WTC11 (cell line): ENCODE results near the gene SORCS2. TPM values are rescaled to one million over a fixed set of nuclear protein-coding genes. Genes with fewer than 3 reads are reported as not detected.

Source experiments
- ATAC-seq: fragments of 200-7000 bp; cut with Tn5 transposase; 2 replicates; pipeline ENCODE4 v1.10.0; 2021; ENCODE audit warnings: mild to moderate bottlenecking, moderate library complexity
- CTCF ChIA-PET: fragments of 300-600 bp; sonication (Branson Sonifier 250); formaldehyde crosslinking; loops from one replicate; lab custom pipeline; 2021; ENCODE audit warnings: antibody characterized with exemption; lab: Charles Lee
- POLR2A ChIA-PET: fragments of 350-600 bp; sonication (Branson Sonifier 250); formaldehyde crosslinking; loops from one replicate; lab custom pipeline; 2021; ENCODE audit warnings: antibody characterized with exemption; lab: Charles Lee
- DNase-seq: peaks from one replicate; pipeline ENCODE4 v3.0.0; 2021; ENCODE audit warnings: low spot score
- H3K27ac Mint-ChIP-seq: 2 replicates; pipeline ENCODE4 v1.8.0; 2021; ENCODE audit warnings: mixed read lengths
- H3K27me3 Mint-ChIP-seq: 2 replicates; pipeline ENCODE4 v1.8.0; 2021; ENCODE audit warnings: low read depth, mild to moderate bottlenecking, moderate library complexity, mixed read lengths
- H3K36me3 Mint-ChIP-seq: 2 replicates; pipeline ENCODE4 v1.8.0; 2021; ENCODE audit warnings: mixed read lengths
- H3K4me1 Mint-ChIP-seq: 2 replicates; pipeline ENCODE4 v1.8.0; 2022; ENCODE audit warnings: mixed read lengths
- H3K4me3 Mint-ChIP-seq: 2 replicates; pipeline ENCODE4 v1.8.0; 2021; ENCODE audit warnings: mild to moderate bottlenecking, moderate library complexity, mixed read lengths
- H3K9me3 Mint-ChIP-seq: 2 replicates; pipeline ENCODE4 v1.8.0; 2021; ENCODE audit warnings: mixed read lengths
- ATF1 ChIP-seq: sonication (generic); formaldehyde crosslinking; IDR thresholded peaks from 2 replicates; pipeline ENCODE4 v1.8.1; 2023; ENCODE audit warnings: mild to moderate bottlenecking, moderate library complexity, missing genetic modification reagents
- E2F1 ChIP-seq: sonication (generic); formaldehyde crosslinking; IDR thresholded peaks from 2 replicates; pipeline ENCODE4 v1.8.0; 2022; ENCODE audit warnings: mild to moderate bottlenecking, missing genetic modification reagents
- ESRRA ChIP-seq: sonication (generic); formaldehyde crosslinking; IDR thresholded peaks from 2 replicates; pipeline ENCODE4 v1.8.1; 2022; ENCODE audit warnings: mild to moderate bottlenecking, missing genetic modification reagents, borderline replicate concordance
- MAX ChIP-seq: sonication (generic); formaldehyde crosslinking; IDR thresholded peaks from 2 replicates; pipeline ENCODE4 v1.8.0; 2022; ENCODE audit warnings: mild to moderate bottlenecking, missing genetic modification reagents
- NR3C1 ChIP-seq: sonication (generic); formaldehyde crosslinking; conservative IDR thresholded peaks from 2 replicates; pipeline ENCODE4 v1.8.1; 2023; ENCODE audit warnings: low read depth, mild to moderate bottlenecking, missing genetic modification reagents
- PRRX2 ChIP-seq: fragments of 250-450 bp; sonication (Bioruptor Pico); IDR thresholded peaks from 2 replicates; pipeline ENCODE4 v1.8.0; 2021; ENCODE audit warnings: mild to moderate bottlenecking
- SMAD4 ChIP-seq: sonication (generic); formaldehyde crosslinking; IDR thresholded peaks from 2 replicates; pipeline ENCODE4 v1.8.0; 2022; ENCODE audit warnings: mild to moderate bottlenecking, missing genetic modification reagents
- SP1 ChIP-seq: sonication (generic); formaldehyde crosslinking; conservative IDR thresholded peaks from 2 replicates; pipeline ENCODE4 v1.8.1; 2022; ENCODE audit warnings: missing genetic modification reagents
- ZNF121 ChIP-seq: sonication (generic); formaldehyde crosslinking; IDR thresholded peaks from 2 replicates; pipeline ENCODE4 v1.8.0; 2023; ENCODE audit warnings: missing genetic modification reagents
- ZNF138 ChIP-seq: sonication (generic); formaldehyde crosslinking; conservative IDR thresholded peaks from 2 replicates; pipeline ENCODE4 v1.8.1; 2022; ENCODE audit warnings: mild to moderate bottlenecking, moderate library complexity, missing genetic modification reagents
- ZNF423 ChIP-seq: fragments of 250-450 bp; sonication (Bioruptor Pico); IDR thresholded peaks from 2 replicates; pipeline ENCODE4 v2.1.2; 2022; ENCODE audit warnings: mild to moderate bottlenecking, moderate library complexity
- ZSCAN18 ChIP-seq: fragments of 250-450 bp; sonication (Bioruptor Pico); IDR thresholded peaks from 2 replicates; pipeline ENCODE4 v2.1.2; 2022; ENCODE audit warnings: mild to moderate bottlenecking, moderate library complexity
- total RNA-seq: library from RNA; stranded (reverse); gene quantifications from 3 replicates; pipeline ENCODE4 v1.2.3, GENCODE V29; 2021
- TF ChIP-seq, protein P1 (sequence below): sonication (generic); formaldehyde crosslinking; IDR thresholded peaks from 2 replicates; pipeline ENCODE4 v1.8.0; 2023; ENCODE audit warnings: missing genetic modification reagents
- TF ChIP-seq, protein P2 (sequence below): sonication (generic); formaldehyde crosslinking; IDR thresholded peaks from 2 replicates; pipeline ENCODE4 v1.8.0; 2023; ENCODE audit warnings: mild to moderate bottlenecking, missing genetic modification reagents
- TF ChIP-seq, protein P3 (sequence below): fragments of 200-600 bp; IDR thresholded peaks from 2 replicates; pipeline ENCODE4 v1.8.0; 2022; ENCODE audit warnings: antibody characterized with exemption

SORCS2 gene
- total RNA-seq, 1 experiment from 2014 or later: 6.6 TPM

- TF ChIP-seq, protein P1, sequence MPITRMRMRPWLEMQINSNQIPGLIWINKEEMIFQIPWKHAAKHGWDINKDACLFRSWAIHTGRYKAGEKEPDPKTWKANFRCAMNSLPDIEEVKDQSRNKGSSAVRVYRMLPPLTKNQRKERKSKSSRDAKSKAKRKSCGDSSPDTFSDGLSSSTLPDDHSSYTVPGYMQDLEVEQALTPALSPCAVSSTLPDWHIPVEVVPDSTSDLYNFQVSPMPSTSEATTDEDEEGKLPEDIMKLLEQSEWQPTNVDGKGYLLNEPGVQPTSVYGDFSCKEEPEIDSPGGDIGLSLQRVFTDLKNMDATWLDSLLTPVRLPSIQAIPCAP (CRISPR knock-in tag): no peak
- TF ChIP-seq, protein P2, sequence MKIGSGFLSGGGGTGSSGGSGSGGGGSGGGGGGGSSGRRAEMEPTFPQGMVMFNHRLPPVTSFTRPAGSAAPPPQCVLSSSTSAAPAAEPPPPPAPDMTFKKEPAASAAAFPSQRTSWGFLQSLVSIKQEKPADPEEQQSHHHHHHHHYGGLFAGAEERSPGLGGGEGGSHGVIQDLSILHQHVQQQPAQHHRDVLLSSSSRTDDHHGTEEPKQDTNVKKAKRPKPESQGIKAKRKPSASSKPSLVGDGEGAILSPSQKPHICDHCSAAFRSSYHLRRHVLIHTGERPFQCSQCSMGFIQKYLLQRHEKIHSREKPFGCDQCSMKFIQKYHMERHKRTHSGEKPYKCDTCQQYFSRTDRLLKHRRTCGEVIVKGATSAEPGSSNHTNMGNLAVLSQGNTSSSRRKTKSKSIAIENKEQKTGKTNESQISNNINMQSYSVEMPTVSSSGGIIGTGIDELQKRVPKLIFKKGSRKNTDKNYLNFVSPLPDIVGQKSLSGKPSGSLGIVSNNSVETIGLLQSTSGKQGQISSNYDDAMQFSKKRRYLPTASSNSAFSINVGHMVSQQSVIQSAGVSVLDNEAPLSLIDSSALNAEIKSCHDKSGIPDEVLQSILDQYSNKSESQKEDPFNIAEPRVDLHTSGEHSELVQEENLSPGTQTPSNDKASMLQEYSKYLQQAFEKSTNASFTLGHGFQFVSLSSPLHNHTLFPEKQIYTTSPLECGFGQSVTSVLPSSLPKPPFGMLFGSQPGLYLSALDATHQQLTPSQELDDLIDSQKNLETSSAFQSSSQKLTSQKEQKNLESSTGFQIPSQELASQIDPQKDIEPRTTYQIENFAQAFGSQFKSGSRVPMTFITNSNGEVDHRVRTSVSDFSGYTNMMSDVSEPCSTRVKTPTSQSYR (CRISPR knock-in tag): no peak
- TF ChIP-seq SP1 (CRISPR knock-in tag): no peak
- TF ChIP-seq, protein P3, sequence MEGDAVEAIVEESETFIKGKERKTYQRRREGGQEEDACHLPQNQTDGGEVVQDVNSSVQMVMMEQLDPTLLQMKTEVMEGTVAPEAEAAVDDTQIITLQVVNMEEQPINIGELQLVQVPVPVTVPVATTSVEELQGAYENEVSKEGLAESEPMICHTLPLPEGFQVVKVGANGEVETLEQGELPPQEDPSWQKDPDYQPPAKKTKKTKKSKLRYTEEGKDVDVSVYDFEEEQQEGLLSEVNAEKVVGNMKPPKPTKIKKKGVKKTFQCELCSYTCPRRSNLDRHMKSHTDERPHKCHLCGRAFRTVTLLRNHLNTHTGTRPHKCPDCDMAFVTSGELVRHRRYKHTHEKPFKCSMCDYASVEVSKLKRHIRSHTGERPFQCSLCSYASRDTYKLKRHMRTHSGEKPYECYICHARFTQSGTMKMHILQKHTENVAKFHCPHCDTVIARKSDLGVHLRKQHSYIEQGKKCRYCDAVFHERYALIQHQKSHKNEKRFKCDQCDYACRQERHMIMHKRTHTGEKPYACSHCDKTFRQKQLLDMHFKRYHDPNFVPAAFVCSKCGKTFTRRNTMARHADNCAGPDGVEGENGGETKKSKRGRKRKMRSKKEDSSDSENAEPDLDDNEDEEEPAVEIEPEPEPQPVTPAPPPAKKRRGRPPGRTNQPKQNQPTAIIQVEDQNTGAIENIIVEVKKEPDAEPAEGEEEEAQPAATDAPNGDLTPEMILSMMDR: no peak
- no peak for TF ChIP-seq SMAD4 (CRISPR knock-in tag)
- TF ChIP-seq, all 79 proteins: peak for 0
Observed at GRCh38 chr4:7635445-7636239, 443.3 kb downstream of the SORCS2 start (continued).

DNA sequence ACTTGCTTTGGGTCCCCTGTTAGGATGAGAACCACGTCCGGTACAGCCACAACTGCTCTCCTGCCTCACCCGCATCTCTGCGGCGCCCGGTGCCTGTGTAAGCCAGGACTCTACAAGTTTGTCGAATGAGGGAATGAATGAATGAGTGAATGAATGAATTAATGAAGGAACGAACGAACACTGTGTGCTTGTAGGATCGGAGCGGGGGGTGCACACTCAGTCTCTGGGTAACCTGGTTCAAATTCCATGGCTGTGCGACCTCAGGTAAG lies 443.8 kb downstream of the SORCS2 start:
- DNase-seq: no peak
- no peak for ATAC-seq
- TF ChIP-seq ATF1 (CRISPR knock-in tag): no peak
- no peak for TF ChIP-seq ZSCAN18 (CRISPR knock-in tag)
- no peak for TF ChIP-seq MAX (CRISPR knock-in tag)
- no peak for TF ChIP-seq ZNF121 (CRISPR knock-in tag)
- no peak for TF ChIP-seq NR3C1 (CRISPR knock-in tag)
- no peak for TF ChIP-seq E2F1 (CRISPR knock-in tag)
- TF ChIP-seq ZNF423 (CRISPR knock-in tag): no peak
- TF ChIP-seq ZNF138 (CRISPR knock-in tag): no peak
- H3K36me3 Mint-ChIP-seq: no peaks in the 10 kb centered on the region
- POLR2A ChIA-PET: no interaction called here
- no peak overlapping the region for H3K27ac Mint-ChIP-seq
- CTCF ChIA-PET: no interaction called here
- H3K4me3 Mint-ChIP-seq: no peak overlapping the region
- H3K9me3 Mint-ChIP-seq: peaks cover 3% of the 10 kb centered on the region
- peaks cover 28% of the 10 kb centered on the region for H3K27me3 Mint-ChIP-seq
- H3K4me1 Mint-ChIP-seq: peaks cover 21% of the 10 kb centered on the region

- H3K4me1 Mint-ChIP-seq: peaks cover 21% of the 10 kb centered on the region
- no peak for ATAC-seq
- DNase-seq: no peak
- TF ChIP-seq ESRRA (CRISPR knock-in tag) (no peak), E2F1 (CRISPR knock-in tag) (no peak), PRRX2 (CRISPR knock-in tag) (no peak), MAX (CRISPR knock-in tag) (no peak)
- TF ChIP-seq, all 79 proteins: peak for 0
- POLR2A ChIA-PET: no interaction called here
- Mint-ChIP-seq H3K9me3 (peaks cover 6% of the 10 kb centered on the region), H3K36me3 (no peaks in the 10 kb centered on the region), H3K27ac (no peak overlapping the region), H3K4me3 (no peak overlapping the region), H3K27me3 (peaks cover 28% of the 10 kb centered on the region)
- CTCF ChIA-PET: no interaction called here
Observed at GRCh38 chr4:7637139-7637538, 444.8 kb downstream of the SORCS2 start.
